Measurements from ENCODE around the gene CCDC188. TPM values are rescaled to one million over a fixed set of nuclear protein-coding genes. Genes with fewer than 3 reads are reported as not detected.

Gene CCDC188
- total and polyA plus RNA-seq, 2 of the 8 experiments (the other 6 are each of a cell fraction or from before 2014, with no cell fraction given): not detected

GRCh38 chr22:20109411-20110358 is 41.2 kb downstream of the CCDC188 start:
- no peak overlapping the region for H2BK120ac ChIP-seq (replicated peaks; ENCODE audit: low read depth, low read length)
- H2BK20ac ChIP-seq (ENCODE audit: low read length): no peak overlapping the region
- H3K23ac ChIP-seq (ENCODE audit: insufficient read length): no peak overlapping the region
- H3K79me2 ChIP-seq (ENCODE audit: control insufficient read depth in 1 of 2, insufficient read depth in 2 of 2, low read length in 2 of 2): no peaks in the 10 kb centered on the region; a peak in 1 of 4 replicates
- DNase-seq (ENCODE audit: low read depth in 1 of 2, low spot score in 2 of 2): no peak
- H3K27ac ChIP-seq (ENCODE audit: low read depth, low read length): no peak overlapping the region
- no peak for FAIRE-seq
- H3K27me3 ChIP-seq (replicated peaks in 1 of 4; ENCODE audit: control insufficient read depth in 3 of 4, extremely low read depth in 1 of 4, insufficient read depth in 3 of 4, low read length in 3 of 4): no peaks in the 10 kb centered on the region
- H3K79me1 ChIP-seq (ENCODE audit: low read depth, low read length): peaks cover 8% of the 10 kb centered on the region
- ChIA-PET CTCF (ENCODE audit: partially characterized antibody) (interaction anchor here (0.8 to 3.2 kb wide), 7 partner anchors 9 to 147 kb away, joined by 4 to 23 read pairs (median 7); no protein-coding TSS in a partner anchor), POLR2A (ENCODE audit: partially characterized antibody) (interaction anchor here (0.6 to 29.4 kb wide), 8 partner anchors 2 to 298 kb away, joined by 4 to 598 read pairs (median 25); partner anchors contain the start of genes RANBP1 and TRMT2A)
- H2BK15ac ChIP-seq (ENCODE audit: low read length): no peak overlapping the region
- H3K4me2 ChIP-seq (ENCODE audit: insufficient read depth in 1 of 2, low read depth in 2 of 2, low read length in 2 of 2): no peak overlapping the region
- no peak overlapping the region for H3K56ac ChIP-seq (replicated peaks; ENCODE audit: insufficient read length, low read depth, low read length)
- no peak for TF ChIP-seq RNF2 (IDR thresholded peaks at IDR 0.05; ENCODE audit: borderline replicate concordance, low read depth, low read length, missing control alignments, poor library complexity, severe bottlenecking)
- TF ChIP-seq BCL11A (IDR thresholded peaks at IDR 0.05; ENCODE audit: low read depth in 2 of 2, low read length in 2 of 2): no peak
- TF ChIP-seq RBBP5 (IDR thresholded peaks at IDR 0.05; ENCODE audit: borderline replicate concordance, low read depth, low read length): no peak
- TF ChIP-seq POLR2AphosphoS5 (IDR thresholded peaks at IDR 0.05; ENCODE audit: low read depth, low read length): peak; percentile 57
- peak; percentile 45 to 66; a peak in 2 of 3 replicates for TF ChIP-seq POLR2A (IDR thresholded peaks at IDR 0.05; ENCODE audit: control extremely low read depth in 1 of 2, low read depth in 2 of 2, low read length in 2 of 2)
- no peak for TF ChIP-seq TAF1 (IDR thresholded peaks at IDR 0.05; ENCODE audit: low read depth, low read length)
- TF ChIP-seq JUN (IDR thresholded peaks at IDR 0.05; ENCODE audit: low read depth, low read length): no peak
- no peak for TF ChIP-seq BACH1 (IDR thresholded peaks at IDR 0.05; ENCODE audit: low read length)
- no peak overlapping the region for H3K4me3 ChIP-seq (ENCODE audit: extremely low read depth in 1 of 4, insufficient read depth in 2 of 4, low read depth in 3 of 4, low read length in 4 of 4)
- no peak overlapping the region for H2AK5ac ChIP-seq (ENCODE audit: low read depth, low read length)
- H3K18ac ChIP-seq (ENCODE audit: extremely low read depth, low read length): no peak overlapping the region
- H3K4me1 ChIP-seq (replicated peaks in 1 of 4; ENCODE audit: control insufficient read depth in 3 of 4, insufficient read depth in 4 of 4, low read length in 3 of 4): no peaks in the 10 kb centered on the region
- no peak overlapping the region for H2AFZ ChIP-seq (ENCODE audit: low read length)
- H3K4ac ChIP-seq (replicated peaks; ENCODE audit: insufficient read length, low read depth, low read length): no peak overlapping the region
- no peak overlapping the region for H2BK12ac ChIP-seq (ENCODE audit: low read depth, low read length)
- H4K8ac ChIP-seq (ENCODE audit: extremely low read depth, insufficient read depth, low read length): no peak overlapping the region
- no peaks in the 10 kb centered on the region for H3K23me2 ChIP-seq (ENCODE audit: low read depth, low read length)
- no peak overlapping the region for H4K5ac ChIP-seq (ENCODE audit: insufficient read length, low read depth, low read length)
- peaks cover 17 to 44% of the 10 kb centered on the region in 2 experiments for H4K20me1 ChIP-seq (replicated peaks in 1 of 2; ENCODE audit: control insufficient read depth in 1 of 2, insufficient read depth in 2 of 2, low read length in 2 of 2)
- H3K9ac ChIP-seq (replicated peaks in 1 of 4; ENCODE audit: extremely low read depth in 1 of 4, low read depth in 3 of 4, low read length in 3 of 4): no peak overlapping the region
- H4K91ac ChIP-seq (replicated peaks; ENCODE audit: insufficient read length, low read length): no peak overlapping the region
- 95% methylated on average over 17 of the region's 23 CpGs; no CpG with 5 or more reads in 1 of the 2 experiments for WGBS, 2 experiments (ENCODE audit: extremely low coverage in 1 of 2, insufficient coverage in 1 of 2, insufficient read length in 1 of 2, insufficient replicate concordance in 2 of 2, low coverage in 1 of 2, low lambda C conversion rate in 2 of 2, missing lambda C conversion rate in 1 of 2)
- peaks cover 55 to 73% (median 63%) of the 10 kb centered on the region in 4 experiments for H3K36me3 ChIP-seq (ENCODE audit: control insufficient read depth in 2 of 4, insufficient read depth in 4 of 4, low read length in 3 of 4)
- no peak overlapping the region for H3K14ac ChIP-seq (ENCODE audit: insufficient read length)
- H3K9me3 ChIP-seq (ENCODE audit: insufficient read depth in 2 of 2, low read depth in 1 of 2, low read length in 1 of 2): no peaks in the 10 kb centered on the region
- no peak overlapping the region for H2BK5ac ChIP-seq (ENCODE audit: low read depth, low read length)
